Measurements from ENCODE around the gene FNIP2. TPM values are rescaled to one million over a fixed set of nuclear protein-coding genes. Genes with fewer than 3 reads are reported as not detected.

The FNIP2 gene
- total RNA-seq, 2 experiments from 2014 or later = 0.09 to 1.0 TPM

- BruUV-seq (replicated peaks) = no TSS peak
- Histone ChIP-seq H3K9me3 (ENCODE audit: low read length) (0 out of 2 replicates have a peak, but pooled peaks cover 4% of the 10 kb centered on the region), H3K4me2 (ENCODE audit: low read length) (no peak overlapping the region)
Observed at GRCh38 chr4:158724637-158725036, 44.2 kb upstream of the FNIP2 start.

DNA sequence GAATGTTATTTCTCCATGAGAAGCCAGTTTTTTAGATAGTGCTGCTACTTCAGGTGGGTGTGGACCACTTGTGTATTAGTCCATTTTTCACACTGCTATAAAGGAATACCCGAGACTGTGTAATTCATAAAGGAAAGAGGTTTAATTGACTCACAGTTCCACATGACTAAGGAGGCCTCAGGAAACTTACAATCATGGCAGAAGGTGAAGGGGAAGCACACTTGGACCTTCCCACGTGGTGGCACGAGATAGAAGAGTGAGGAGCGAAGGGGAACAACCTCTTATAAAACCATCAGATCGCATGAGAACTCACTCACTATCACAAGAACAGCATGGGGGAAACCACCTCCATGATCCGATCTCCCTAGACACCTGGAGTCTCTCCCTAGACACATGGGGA, 42.2 kb upstream of the FNIP2 start:
- no peaks in the 10 kb centered on the region for H3K9me3 ChIP-seq (ENCODE audit: low read length)
- no peaks in the 10 kb centered on the region for H3K9me2 ChIP-seq (ENCODE audit: insufficient read depth, low read length)
- no peak for DNase-seq (ENCODE audit: low spot score)
- no peak overlapping the region for H2AFZ ChIP-seq (ENCODE audit: low read length)
- intact Hi-C loops (cut with micrococcal nuclease; ENCODE audit: unreplicated experiment) = no loop called here
- H3K4me2 ChIP-seq (ENCODE audit: low read length) = no peak overlapping the region
- H4K20me1 ChIP-seq (ENCODE audit: insufficient read depth, low read length) = no peaks in the 10 kb centered on the region
- H3K27ac ChIP-seq (ENCODE audit: low read depth, low read length, poor library complexity, severe bottlenecking) = no peak overlapping the region
- BruUV-seq (replicated peaks) = no TSS peak
- peaks cover 13% of the 10 kb centered on the region for H3K4me1 ChIP-seq (ENCODE audit: insufficient read depth, low read length, poor library complexity, severe bottlenecking)
- peaks cover 14% of the 10 kb centered on the region for H3K79me2 ChIP-seq (ENCODE audit: insufficient read depth, low read depth, low read length)
- CTCF ChIA-PET (ENCODE audit: unreplicated experiment) = no interaction called here
- no peak overlapping the region for H3K4me3 ChIP-seq (ENCODE audit: low read depth, low read length, poor library complexity, severe bottlenecking)
- POLR2A ChIA-PET = no interaction called here
- TF ChIP-seq CTCF (conservative IDR thresholded peaks at IDR 0.05; ENCODE audit: low read length) (no peak), EZH2phosphoT487 (IDR thresholded peaks at IDR 0.05; ENCODE audit: borderline replicate concordance, low read depth, low read length) (no peak)
- H3K36me3 ChIP-seq (ENCODE audit: insufficient read depth, low read length) = peaks cover 1% of the 10 kb centered on the region

More at GRCh38 chr4:158724637-158725036, 44.2 kb upstream of the FNIP2 start:
- H3K4me3 ChIP-seq (ENCODE audit: low read depth, low read length, poor library complexity, severe bottlenecking) = no peak overlapping the region
- H3K9me2 ChIP-seq (ENCODE audit: insufficient read depth, low read length) = no peaks in the 10 kb centered on the region
- H2AFZ ChIP-seq (ENCODE audit: low read length) = no peak overlapping the region; the same call in 1 of the 2 replicates
- intact Hi-C loops (cut with micrococcal nuclease; ENCODE audit: unreplicated experiment) = no loop called here
- no peaks in the 10 kb centered on the region for H4K20me1 ChIP-seq (ENCODE audit: insufficient read depth, low read length)
- H3K36me3 ChIP-seq (ENCODE audit: insufficient read depth, low read length) = peaks cover 18% of the 10 kb centered on the region
- ChIA-PET POLR2A (interaction anchor here (0.6 to 0.9 kb wide), 3 partner anchors 14 to 341 kb away, joined by 3 to 6 read pairs (median 4); no protein-coding TSS in a partner anchor), CTCF (ENCODE audit: unreplicated experiment) (no interaction called here)
- no peak for DNase-seq (ENCODE audit: low spot score)
- no peak overlapping the region for H3K27ac ChIP-seq (ENCODE audit: low read depth, low read length, poor library complexity, severe bottlenecking)
- peaks cover 20% of the 10 kb centered on the region for H3K79me2 ChIP-seq (ENCODE audit: insufficient read depth, low read depth, low read length)
- no peak for TF ChIP-seq CTCF (conservative IDR thresholded peaks at IDR 0.05; ENCODE audit: low read length)
- no peak for TF ChIP-seq EZH2phosphoT487 (IDR thresholded peaks at IDR 0.05; ENCODE audit: borderline replicate concordance, low read depth, low read length)
- H3K4me1 ChIP-seq (ENCODE audit: insufficient read depth, low read length, poor library complexity, severe bottlenecking) = peaks cover 13% of the 10 kb centered on the region

DNA sequence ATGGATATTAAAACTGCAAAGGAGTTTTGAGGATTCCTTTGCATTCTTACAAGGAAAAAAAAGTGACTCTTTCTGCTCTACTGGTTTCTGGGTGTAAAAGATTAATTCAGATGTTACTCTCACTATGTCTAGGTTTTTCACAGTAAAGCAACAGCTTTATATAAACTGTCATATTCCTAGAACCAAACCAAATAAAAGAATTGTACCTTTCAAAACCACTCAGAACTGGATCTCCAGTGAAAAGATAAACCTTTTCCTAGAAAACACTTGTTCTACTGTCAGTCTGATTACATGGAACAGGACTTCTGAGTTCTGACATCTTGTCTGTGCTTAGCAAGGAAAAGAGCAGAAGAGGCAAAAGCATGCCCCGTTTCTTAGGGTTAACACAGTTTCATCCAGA, 40.6 kb upstream of the FNIP2 start:
- no peaks in the 10 kb centered on the region for H3K9me3 ChIP-seq (ENCODE audit: low read length)
- no peak overlapping the region for H3K4me2 ChIP-seq (ENCODE audit: low read length)
- DNase-seq (ENCODE audit: low spot score) = no peak
- H3K4me3 ChIP-seq (ENCODE audit: low read depth, low read length, poor library complexity, severe bottlenecking) = no peak overlapping the region
- BruUV-seq (replicated peaks) = no TSS peak
- ChIA-PET CTCF (ENCODE audit: unreplicated experiment) (no interaction called here), POLR2A (interaction anchor here (0.6 kb wide), 1 partner anchor 422 kb away, joined by 3 read pairs; no protein-coding TSS in a partner anchor)
- intact Hi-C loops (cut with micrococcal nuclease; ENCODE audit: unreplicated experiment) = loop anchor here (1.0 kb wide), 1 partner anchor 449 kb away; no protein-coding TSS in a partner anchor
- no peak overlapping the region for H2AFZ ChIP-seq (ENCODE audit: low read length)
- H4K20me1 ChIP-seq (ENCODE audit: insufficient read depth, low read length) = no peaks in the 10 kb centered on the region
- H3K9me2 ChIP-seq (ENCODE audit: insufficient read depth, low read length) = no peaks in the 10 kb centered on the region
- H3K36me3 ChIP-seq (ENCODE audit: insufficient read depth, low read length) = no peaks in the 10 kb centered on the region
- H3K79me2 ChIP-seq (ENCODE audit: insufficient read depth, low read depth, low read length) = no peaks in the 10 kb centered on the region
- H3K27ac ChIP-seq (ENCODE audit: low read depth, low read length, poor library complexity, severe bottlenecking) = no peak overlapping the region
- H3K4me1 ChIP-seq (ENCODE audit: insufficient read depth, low read length, poor library complexity, severe bottlenecking) = peaks cover 4% of the 10 kb centered on the region
- TF ChIP-seq CTCF (conservative IDR thresholded peaks at IDR 0.05; ENCODE audit: low read length) = no peak
- no peak for TF ChIP-seq EZH2phosphoT487 (IDR thresholded peaks at IDR 0.05; ENCODE audit: borderline replicate concordance, low read depth, low read length)

Measured in OCI-LY7 (cell line).